GM19035 (cell line): ENCODE measurements around the gene SRC.
"Not testable (repeated sequence)": the region's sequence is repeated elsewhere in the genome, so short reads cannot be mapped to it uniquely, and the experiment has no call there.

Experiments
- ATAC-seq: cut with Tn5 transposase; IDR thresholded peaks from one replicate; pipeline ENCODE4 v1.9.1; 2021; ENCODE audit not compliant: unreplicated experiment

The SRC gene

DNA sequence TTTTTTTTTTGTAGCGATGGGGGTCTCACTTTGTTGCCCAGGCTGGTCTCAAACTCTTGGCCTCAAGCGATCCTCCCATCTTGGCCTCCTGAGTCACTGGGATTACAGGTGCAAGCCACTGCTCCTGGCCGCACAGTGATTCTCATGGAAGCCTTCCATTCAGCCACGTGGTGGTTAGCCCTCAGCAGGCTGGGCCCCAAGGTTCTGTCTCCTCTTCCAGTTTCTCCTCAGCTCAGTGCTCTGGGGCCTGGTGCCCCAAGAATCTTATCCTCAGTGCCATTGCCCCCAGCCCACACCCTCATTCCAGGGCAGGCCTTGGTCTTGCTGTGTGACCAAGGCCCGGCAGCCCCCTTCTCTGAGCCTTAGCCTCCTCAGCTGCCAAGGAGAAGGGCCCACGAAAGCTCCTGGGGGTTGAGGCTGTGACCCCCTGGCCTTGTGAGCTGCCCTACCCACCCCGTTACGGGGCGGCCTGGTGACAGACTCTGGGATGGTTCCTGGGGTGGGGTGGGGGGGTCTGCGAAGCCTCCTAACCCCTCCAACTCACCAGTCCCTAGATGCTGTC, 16.4 kb downstream of the SRC start:
- no peak for ATAC-seq

DNA sequence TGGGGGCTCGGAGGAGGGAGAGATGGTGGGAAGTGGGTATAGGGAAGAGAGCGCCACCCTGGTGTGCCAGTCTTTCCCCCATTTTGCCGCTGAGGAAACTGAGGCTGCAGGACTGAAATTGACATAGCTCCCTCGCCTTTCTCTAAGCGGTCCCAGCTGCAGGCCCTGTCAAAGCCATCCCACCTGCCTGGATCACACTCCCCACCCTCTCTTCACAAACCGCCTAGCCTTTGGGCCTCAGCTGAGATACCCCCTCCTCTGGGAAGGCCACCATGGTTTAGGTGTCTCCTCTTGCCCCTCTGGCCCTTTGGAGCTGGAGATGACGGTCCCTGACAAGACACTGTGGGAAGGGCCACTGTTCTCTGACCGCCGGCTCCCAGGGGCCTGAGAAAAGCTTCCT, 16.9 kb downstream of the SRC start:
- no peak for ATAC-seq

DNA sequence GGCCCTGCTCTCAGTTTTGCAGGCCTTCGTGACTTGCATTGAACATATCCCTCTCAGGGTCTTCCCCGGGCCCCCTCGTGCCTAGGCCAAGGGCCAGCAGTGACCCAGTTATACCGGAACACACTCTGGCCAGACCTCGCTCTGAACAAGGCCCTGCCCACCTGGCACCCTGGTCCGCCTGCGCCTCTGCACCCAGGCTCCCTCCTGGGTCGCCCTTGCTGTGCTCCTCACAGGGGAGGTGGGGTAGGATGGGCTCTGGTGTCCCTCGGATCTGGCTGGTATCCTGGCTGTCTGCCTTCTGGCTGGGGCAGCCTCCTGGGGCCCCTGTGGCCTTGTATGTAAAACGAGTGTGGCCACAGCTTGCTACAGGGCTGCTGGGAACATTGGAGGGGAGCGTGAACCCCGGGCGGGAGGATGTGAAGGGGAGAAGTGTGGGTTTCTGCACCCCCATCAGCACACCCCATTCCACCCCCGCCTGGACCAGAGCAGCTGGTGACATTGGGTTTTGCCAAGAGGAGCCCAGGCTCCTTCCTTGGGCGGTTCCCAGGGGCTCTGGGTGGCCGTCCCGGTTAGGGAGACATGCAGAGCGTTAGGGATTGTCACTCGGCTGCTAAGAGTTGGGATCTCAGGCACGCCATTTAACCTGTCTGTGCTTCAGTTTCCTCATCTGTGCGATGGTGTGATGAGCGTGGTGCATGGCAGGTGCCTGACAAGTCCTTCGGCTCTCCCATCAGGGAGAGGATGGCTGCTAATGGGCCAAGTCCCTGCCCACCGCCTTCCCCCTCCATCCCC, 17.5 kb downstream of the SRC start:
- no peak for ATAC-seq

DNA sequence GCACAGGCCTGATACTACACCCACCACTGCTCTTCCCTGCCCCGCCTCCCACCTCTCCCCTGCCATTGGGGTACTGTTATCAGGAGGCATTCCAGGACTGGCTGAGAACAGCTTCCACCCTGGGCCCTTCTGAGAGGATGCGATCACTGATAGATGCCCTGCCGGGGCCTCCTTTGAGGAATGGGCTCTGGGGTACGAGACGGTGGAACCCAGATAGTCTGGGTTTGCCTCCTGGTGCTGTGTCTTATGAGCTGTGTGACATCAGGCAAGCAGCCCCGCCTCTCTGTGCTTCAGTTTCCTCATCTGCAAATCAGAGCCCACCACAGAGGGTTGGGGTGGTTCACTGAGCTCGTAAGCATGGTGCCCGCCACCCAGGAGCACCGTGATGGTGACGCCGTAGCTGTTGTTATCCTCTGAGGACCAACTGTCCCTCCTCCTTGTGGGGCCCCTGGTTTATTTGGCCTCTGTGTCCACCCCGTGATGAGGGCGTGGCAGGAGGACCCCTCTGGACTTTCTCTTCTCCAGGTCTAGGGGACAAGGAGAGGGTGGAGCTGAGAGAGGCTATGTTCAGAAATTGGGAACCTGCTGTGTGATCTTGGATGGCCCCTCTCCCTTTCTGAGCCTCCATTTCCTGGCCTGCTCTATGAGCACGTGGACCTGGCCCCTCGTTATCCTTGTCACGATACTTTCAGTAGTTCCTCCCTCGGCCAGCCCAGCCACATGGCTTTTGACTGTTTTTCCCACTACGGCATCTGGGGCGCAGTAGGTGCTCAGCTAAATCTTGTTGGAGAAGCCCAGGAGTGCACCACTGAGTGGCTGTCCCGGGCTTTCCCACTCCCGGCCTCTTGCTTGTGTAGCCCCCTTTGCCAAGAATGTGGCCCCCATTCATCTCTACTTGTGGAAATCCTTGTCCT, 18.3 kb downstream of the SRC start:
- no peak for ATAC-seq

DNA sequence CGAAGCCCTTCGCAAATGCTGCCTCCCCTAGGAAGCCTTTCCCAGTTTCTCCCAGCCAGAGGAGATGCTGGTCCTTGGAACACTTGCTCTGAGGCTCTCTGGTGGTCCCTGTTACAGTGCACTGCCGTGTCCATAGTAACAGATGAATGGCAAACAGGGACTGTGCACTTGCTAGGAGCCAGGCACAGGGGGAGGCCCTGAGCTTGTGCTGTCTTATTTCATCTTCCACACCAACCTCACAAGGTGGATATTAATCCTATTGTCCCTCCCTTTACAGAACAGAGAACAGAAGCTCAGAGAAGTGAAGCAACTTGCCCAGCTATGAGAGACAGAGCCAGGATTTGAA, 19.0 kb downstream of the SRC start:
- no peak for ATAC-seq

DNA sequence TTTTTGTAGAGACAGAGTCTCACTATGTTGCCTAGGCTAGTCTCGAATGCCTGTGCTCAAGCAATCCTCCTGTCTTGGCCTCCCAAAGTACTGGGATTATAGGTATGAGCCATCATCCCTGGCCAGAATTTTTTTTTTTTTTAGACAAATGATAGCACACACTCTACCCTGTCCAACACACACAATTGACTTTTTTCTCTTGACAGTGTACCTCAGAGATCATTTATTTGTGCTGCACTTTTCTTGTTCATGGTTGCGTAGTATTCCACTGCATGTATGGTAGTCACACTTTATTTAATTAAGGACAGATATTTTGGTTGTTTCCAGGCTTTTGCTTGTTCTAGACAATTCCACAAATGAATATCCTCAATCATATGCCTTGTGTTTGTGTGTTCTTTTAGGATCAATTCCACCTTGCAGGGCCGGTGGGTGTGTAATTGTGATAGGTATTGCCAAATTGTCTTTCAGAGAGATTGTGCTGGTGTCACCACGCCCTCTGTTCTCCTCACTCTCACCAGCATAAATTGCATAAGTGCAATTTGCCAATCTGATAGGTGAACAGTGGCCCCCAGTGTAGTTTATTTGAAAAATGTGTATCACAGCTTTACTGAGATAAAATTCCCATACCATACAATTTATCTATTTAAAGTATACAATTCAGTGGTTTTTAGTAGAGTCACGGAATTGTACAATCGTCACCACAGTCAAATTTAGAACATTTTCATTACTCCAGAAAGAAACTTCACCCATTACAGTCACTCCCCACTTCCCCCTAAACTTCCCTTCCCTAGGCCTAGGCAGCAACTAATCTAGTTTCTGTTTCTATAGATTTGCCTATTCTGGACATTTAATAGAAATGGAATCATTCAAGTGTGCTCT, 20.1 kb downstream of the SRC start:
- peak; percentile 80 for ATAC-seq

DNA sequence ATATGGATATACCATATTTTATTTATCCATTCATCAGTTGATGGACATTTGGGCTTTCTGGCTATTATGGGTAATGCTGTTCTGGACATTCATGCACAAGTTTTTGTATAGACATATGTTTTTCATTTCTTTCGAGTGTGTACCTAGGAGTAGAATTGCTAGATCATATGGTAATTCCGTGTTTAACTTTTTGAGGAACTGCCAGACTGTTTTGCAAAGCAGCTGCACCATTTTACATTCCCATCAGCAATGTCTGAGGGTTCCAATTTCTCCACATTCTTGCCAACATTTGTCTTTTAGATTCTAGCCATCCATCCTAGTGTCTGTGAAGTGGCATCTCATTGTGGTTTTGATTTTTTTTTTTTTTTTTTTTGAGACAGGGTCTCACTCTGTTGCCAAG, 20.8 kb downstream of the SRC start:
- ATAC-seq, result no peak

DNA sequence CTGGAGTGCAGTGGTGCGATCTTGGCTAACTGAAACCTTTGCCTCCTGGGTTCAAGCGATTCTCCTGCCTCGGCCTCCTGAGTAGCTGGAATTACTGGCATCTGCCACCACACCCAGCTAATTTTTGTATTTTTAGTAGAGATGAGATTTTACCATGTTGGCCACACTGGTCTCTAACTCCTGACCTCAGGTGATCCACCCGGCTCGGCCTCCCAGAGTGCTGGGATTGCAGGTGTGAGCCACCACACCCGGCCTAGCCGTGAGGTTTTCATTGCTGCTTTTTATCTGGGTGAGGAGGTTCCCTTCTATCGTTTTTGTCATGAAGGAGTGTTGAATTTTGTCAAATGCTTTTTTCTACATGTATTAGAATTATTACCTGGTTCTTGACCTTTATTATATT, 23.9 kb downstream of the SRC start:
- no peak for ATAC-seq

DNA sequence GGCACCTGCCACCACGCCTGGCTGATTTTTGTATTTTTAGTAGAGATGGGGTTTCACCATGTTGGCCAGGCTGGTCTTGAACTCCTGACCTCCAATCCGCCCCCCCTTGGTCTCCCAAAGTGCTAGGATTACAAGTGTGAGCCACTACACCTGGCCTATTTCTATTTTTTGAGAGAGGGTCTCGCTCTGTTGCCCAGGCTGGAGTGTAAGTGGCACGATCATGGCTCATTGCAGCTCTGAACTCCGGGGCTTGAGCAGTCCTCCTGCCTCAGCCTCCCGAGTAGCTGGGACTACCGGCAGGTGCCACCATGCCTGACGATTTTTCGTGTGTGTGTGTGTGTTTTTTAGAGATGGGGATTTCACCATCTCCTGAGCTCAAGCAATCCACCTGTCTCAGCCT, 25.9 kb downstream of the SRC start:
- ATAC-seq, result not testable (repeated sequence)

DNA sequence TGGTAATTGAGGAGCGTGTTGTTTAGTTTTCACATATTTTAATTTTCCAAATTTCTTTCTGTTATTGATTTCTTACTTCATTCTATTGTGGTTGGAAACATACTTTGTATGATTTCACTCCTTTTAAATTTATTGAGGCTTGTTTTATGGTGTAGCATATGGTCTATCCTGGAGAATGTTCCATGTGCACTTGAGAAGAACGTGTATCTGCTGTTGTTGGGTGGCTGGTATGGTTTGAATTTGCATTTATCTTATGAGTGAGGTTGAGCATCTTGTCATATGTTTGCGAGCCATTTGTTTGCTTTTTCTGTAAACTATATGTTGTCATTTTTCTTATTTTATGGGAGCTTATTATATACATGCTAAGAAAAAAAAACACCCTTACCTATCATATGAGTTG, 26.5 kb downstream of the SRC start:
- no peak for ATAC-seq

DNA sequence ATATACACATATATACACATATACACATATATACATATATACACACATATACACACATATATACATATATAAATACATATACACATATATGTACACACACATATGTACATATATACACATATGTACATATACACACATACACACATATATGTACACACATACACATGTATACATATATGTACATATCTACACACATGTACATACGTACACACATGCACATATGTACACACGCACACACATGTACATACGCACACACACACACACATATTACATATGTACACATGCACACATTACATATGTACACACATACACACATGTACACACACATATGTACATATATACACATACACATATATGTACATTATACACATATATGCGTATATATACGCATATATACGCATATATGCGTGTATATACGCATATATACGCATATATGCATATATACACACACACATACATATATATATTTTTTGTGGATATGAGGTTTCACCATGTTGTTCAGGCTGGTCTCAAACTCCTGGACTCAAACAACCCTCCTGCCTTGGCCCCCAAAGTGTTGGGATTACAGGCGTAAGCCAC, 27.2 kb downstream of the SRC start:
- ATAC-seq, result no peak

DNA sequence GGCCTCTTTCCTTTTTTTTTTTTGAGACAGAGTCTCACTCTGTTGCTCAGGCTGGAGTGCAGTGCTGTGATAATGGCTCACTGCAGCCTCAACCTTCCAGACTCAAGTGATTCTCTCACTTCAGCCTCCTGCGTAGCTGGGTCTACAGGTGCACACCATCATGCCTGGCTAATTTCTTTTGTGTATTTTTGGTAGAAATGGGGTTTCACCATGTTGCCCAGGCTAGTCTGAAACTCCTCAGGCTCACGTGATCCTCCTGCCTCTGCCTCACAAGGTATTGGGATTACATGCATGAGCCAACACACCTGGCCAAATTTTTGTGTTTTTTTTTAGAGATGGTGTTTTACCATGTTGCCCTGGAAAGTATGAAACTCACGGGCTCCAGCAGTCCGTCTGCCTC, 29.3 kb downstream of the SRC start:
- ATAC-seq, result no peak

DNA sequence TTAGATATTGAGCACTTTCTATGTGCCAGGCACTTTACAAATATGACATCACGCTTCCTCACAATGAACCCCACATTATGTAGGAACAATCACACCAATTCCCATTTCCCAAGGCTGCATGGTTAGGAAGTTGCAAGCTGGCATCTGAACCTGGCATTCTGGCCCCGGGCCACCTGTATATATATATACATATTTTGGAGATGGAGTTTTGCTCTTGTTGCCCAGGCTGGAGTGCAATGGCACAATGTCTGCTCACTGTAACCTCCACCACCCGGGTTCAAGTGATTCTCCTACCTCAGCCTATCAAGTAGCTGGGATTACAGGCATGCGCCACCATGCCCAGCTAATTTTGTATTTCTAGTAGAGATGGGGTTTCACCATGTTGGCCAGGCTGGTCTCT, 30.4 kb downstream of the SRC start:
- ATAC-seq, result no peak

DNA sequence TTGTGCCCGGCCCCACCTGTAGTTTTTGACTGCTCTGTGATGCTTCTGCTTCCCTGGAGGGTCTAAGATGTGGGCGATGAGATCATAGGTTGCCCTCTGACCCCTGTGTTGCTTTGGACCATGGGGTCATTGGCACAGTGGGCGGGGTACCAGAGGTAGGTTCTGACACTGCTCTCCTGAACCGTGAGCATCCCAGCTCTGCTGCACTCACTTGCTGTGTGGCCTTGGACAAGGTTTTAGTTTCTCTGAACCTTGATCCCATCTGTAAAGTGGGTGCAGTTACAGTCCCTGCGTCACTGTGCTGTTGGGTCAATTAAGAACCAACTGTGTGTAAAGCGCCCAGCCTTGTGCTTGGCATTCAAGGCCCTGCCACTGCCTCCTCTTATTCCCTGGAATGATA, 30.9 kb downstream of the SRC start:
- ATAC-seq, result no peak

DNA sequence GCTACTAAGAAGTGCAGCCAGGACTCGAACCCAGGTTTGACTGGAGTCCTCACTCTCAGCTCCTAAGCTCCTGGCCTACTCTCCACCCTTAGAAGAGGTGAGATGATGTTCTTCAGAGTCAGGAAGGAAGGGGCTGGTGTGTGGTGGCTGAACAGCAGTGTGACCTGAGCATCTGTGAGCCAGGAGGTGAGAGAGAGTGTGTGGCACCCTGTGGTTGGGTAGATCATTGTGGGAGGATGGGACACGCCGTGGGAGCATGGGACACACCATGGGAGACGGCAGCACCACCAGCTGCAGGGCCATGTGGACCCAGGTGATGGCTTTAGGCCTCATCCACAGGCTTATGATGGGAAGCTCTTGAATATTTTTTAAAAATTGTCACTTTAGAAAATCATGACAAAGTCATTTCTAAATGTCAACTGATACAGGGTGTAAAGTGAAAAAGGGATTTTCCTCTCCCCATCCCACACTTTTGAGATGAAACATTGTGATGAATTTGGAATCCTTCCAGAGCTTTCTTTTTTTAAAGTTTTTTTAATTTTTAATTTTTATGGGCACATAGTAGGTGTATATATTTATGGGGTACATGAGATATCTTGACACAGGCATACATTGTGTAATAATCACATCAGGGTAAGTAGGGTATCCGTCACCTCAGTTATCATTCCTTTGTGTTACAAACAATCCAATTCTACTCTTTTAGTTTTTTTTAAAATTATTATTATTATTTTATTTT, 31.6 kb downstream of the SRC start:
- no peak for ATAC-seq

DNA sequence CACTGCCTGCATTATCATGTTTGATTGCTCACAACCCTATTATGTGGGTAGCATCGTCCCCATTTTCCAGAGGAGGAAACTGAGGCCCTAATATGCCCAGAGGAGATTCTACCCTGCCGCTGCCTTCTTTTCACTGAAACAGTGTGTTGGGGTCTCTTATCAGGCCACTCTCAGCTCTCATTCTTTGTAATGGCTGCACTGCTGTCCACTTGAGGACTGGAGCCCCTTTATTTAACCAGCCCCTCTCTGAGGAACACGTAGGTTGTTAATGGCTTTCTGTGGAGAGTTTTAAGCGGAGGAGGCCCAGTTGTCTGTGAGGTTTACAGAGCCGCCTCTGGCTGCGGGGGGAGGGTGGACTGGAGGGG, 32.5 kb downstream of the SRC start:
- ATAC-seq, result no peak

DNA sequence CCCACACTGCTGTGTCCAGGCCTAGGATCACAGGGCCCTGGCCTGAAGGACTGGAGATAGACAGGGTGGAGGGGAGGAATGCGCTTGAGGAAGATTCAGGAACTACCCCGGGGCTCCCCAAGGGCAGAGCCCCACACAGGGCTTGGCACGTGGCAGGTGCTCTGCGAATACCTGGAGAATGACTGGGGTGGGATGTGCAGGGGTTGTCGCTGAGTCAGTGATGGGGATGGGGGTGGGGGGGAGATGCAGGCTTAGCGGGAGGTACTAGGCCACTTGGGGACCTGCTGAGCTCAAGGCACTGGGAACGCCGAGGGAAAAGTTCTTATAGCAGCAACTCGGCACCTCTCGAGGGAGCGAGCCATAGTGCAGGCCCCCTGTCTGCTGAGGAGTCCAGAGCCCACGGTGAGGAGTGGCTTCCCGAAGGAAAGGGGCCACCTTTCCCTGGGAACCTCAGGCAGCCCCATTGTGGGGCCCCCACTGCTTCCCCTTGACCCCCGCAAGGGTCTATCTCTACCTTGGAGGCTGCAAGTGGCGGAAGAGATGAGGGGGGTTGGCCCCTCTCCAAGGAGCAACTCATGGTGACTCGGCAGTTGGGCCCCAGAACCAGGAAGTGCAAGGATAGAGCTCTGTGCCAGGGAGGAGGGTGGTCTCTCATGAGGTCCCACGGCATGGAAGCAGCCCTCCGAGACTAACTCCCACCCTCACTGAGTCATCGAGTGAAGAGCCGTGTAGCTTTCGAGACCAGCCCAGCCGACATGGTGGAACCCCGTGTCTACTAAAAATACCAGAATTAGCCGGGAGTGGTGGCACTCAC, 33.1 kb downstream of the SRC start:
- ATAC-seq, result no peak

DNA sequence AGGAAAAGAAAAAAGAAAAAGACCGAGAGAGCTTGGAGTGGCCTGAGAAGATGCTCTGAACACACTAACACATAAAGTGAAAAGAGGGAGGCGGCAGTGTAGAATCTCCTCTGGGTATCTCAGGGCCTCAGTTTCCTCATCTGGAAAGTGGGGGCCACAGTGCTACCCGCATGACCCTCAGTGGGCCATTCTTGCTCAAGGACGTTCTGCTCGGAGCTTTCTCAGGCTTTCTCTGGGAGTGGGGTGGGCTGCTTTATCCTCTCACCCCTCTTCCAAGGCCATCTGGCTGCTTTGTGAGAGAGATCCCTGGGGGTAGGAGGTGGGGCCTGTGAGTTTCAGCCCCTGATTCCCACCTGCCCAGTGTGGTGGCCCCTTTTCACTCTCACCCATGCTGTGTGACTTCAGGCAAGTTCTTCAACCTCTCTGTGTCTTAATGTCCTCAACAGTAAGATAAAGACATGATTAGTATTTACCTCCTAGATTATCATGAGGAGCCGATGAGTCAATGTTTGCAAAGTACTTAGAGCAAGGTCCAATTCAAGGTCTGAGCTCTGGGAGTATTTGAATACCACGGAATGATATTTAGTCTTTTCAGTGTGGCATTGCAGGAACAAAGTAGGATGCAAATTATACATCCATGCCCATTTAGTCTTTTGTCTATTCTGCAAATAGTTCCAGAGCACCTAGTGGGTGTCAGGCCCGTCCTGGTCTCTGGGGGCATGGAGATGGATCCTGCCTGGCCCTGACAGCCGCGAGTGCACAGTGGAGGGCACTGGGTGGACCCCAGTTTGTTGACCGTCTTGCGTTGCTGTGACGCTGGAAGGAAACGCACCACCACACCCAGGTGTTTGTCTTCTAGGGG, 34.3 kb downstream of the SRC start:
- no peak for ATAC-seq
